A673 (cell line): Measurements from ENCODE around the gene HDAC4. TPM values are rescaled to one million over a fixed set of nuclear protein-coding genes. Genes with fewer than 3 reads are reported as not detected.

Experiments used
- BruUV-seq: library from RNA; stranded (reverse); fragments of 400-500 nt; replicated peaks from 2 replicates; lab custom pipeline; 2021; lab: Mats Ljungman, UMichigan
- CTCF ChIA-PET: fragments of 300-600 bp; sonication (Branson Sonifier 250); formaldehyde crosslinking; loops from one replicate; lab custom pipeline; 2022; ENCODE audit warnings: antibody characterized with exemption; lab: Charles Lee
- POLR2A ChIA-PET: fragments of 300-600 bp; sonication (Branson Sonifier 250); formaldehyde crosslinking; loops from one replicate; lab custom pipeline; 2022; ENCODE audit warnings: antibody characterized with exemption; ENCODE audit not compliant: low non-redundant PET; lab: Charles Lee
- DNase-seq: peaks from one replicate; pipeline ENCODE4 v3.0.0-alpha.2; 2015; ENCODE audit warnings: low spot score
- H3K27ac ChIP-seq: fragments of 200-600 bp; sonication (generic); 2 replicates; pipeline ENCODE4 v1.5.1; 2016; ENCODE audit warnings: mixed run types, low read depth, mild to moderate bottlenecking, mixed read lengths, antibody characterized with exemption, low read length; ENCODE audit not compliant: poor library complexity, severe bottlenecking
- H3K27me3 ChIP-seq: fragments of 200-600 bp; sonication (generic); replicated peaks from 2 replicates; pipeline ENCODE4 v1.6.1; 2017; ENCODE audit warnings: mixed run types, low read depth, mild to moderate bottlenecking, mixed read lengths, antibody characterized with exemption, low read length; ENCODE audit not compliant: insufficient read depth, poor library complexity
- H3K36me3 ChIP-seq: fragments of 200-600 bp; sonication (generic); 2 replicates; pipeline ENCODE4 v1.6.1; 2016; ENCODE audit warnings: mixed run types, mild to moderate bottlenecking, mixed read lengths, antibody characterized with exemption, low read length; ENCODE audit not compliant: insufficient read depth, poor library complexity, severe bottlenecking
- H3K4me1 ChIP-seq: fragments of 200-600 bp; sonication (generic); 2 replicates; pipeline ENCODE4 v1.6.1; 2017; ENCODE audit warnings: mixed run types, mild to moderate bottlenecking, mixed read lengths, antibody characterized with exemption, low read length; ENCODE audit not compliant: insufficient read depth, poor library complexity, severe bottlenecking
- H3K4me3 ChIP-seq: fragments of 200-600 bp; sonication (generic); 2 replicates; pipeline ENCODE4 v1.5.1; 2016; ENCODE audit warnings: low read depth, mixed run types, mild to moderate bottlenecking, mixed read lengths, low read length; ENCODE audit not compliant: poor library complexity, severe bottlenecking
- H3K9me3 ChIP-seq: fragments of 200-600 bp; sonication (generic); 2 replicates; pipeline ENCODE4 v1.6.1; 2016; ENCODE audit warnings: mixed run types, low read depth, mild to moderate bottlenecking, mixed read lengths, antibody characterized with exemption, low read length; ENCODE audit not compliant: poor library complexity, severe bottlenecking
- EZH2 ChIP-seq: fragments of 200-600 bp; sonication (generic); IDR thresholded peaks from 2 replicates; pipeline ENCODE4 v1.6.1; 2017; ENCODE audit warnings: borderline replicate concordance, low read depth, mild to moderate bottlenecking, mixed read lengths, antibody characterized with exemption, low read length; ENCODE audit not compliant: poor library complexity, severe bottlenecking
- intact Hi-C: fragments of 100-400 bp; cut with micrococcal nuclease; formaldehyde crosslinking; loops from one replicate; pipeline ENCODE4 v1.10.0; 2022; ENCODE audit not compliant: unreplicated experiment
- total RNA-seq: library from RNA; stranded (reverse); gene quantifications from 2 replicates; pipeline ENCODE4 v1.2.3, GENCODE V29; 2021
- TF ChIP-seq, protein P1 (sequence below): fragments of 300-800, 200-600 bp; sonication (generic); conservative IDR thresholded peaks from 2 replicates; pipeline ENCODE4 v1.5.1; 2017; ENCODE audit warnings: low read depth, mild to moderate bottlenecking, antibody characterized with exemption, low read length, moderate library complexity, mixed read lengths

The HDAC4 gene
- total RNA-seq, 1 experiment from 2014 or later, result 40.0 TPM

DNA sequence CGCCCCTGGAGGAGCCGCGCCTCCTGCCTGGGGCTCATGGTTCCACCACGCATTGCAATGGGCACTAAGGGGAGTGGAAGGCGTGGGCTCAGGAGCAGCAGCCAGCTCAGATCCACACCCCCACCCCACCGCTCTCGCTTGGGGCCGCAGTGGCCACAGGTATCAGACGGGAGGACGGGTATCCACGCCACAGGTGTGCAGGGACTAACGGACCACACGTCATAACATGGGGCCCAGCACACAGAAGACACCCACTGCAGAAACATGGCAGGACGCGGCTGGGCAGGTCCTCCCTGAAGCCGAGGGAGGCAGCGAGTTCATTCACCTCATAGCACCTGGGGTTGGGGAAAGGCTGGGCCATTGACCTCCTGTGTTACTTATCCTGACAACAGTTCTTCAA lies 13.0 kb downstream of the HDAC4 start:
- TF ChIP-seq, protein P1, sequence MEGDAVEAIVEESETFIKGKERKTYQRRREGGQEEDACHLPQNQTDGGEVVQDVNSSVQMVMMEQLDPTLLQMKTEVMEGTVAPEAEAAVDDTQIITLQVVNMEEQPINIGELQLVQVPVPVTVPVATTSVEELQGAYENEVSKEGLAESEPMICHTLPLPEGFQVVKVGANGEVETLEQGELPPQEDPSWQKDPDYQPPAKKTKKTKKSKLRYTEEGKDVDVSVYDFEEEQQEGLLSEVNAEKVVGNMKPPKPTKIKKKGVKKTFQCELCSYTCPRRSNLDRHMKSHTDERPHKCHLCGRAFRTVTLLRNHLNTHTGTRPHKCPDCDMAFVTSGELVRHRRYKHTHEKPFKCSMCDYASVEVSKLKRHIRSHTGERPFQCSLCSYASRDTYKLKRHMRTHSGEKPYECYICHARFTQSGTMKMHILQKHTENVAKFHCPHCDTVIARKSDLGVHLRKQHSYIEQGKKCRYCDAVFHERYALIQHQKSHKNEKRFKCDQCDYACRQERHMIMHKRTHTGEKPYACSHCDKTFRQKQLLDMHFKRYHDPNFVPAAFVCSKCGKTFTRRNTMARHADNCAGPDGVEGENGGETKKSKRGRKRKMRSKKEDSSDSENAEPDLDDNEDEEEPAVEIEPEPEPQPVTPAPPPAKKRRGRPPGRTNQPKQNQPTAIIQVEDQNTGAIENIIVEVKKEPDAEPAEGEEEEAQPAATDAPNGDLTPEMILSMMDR, result no peak
- TF ChIP-seq EZH2, result no peak
- Histone ChIP-seq H3K36me3 (no peaks in the 10 kb centered on the region), H3K27ac (no peak overlapping the region), H3K9me3 (no peaks in the 10 kb centered on the region), H3K27me3 (no peaks in the 10 kb centered on the region), H3K4me1 (no peaks in the 10 kb centered on the region), H3K4me3 (no peak overlapping the region)
- BruUV-seq, result no TSS peak
- ChIA-PET POLR2A (no interaction called here), CTCF (no interaction called here)
- DNase-seq, result no peak
- intact Hi-C loops, result no loop called here

DNA sequence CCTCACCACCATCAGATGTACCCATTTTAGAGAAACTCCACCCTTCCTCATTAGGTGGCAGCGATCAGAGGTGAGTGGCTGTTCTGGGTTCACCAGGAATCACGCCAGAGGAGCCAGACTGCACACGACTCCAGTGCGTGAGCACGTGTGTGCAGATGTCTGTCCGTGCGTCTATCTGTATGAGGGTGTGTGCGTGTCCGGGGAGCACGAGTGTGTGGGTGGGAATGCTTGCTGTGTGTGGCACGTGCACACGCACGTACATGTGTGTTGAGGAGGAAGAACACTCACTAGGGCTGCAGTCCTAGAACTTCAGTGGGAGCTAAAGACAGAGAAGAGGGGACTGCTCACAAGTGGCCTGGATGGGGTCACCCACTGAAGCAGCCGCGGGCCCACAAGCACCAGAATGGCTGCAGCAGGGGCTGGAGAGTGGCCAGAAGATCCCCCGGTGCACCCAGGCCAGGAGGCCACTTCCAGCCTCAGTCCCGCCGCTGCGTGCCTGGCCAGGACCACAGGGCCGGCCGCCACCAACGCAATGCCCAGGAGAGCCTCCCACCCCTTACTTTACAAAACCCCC lies 13.9 kb downstream of the HDAC4 start:
- no peak for DNase-seq
- peaks cover 6% of the 10 kb centered on the region for H3K4me1 ChIP-seq
- TF ChIP-seq EZH2, result no peak
- TF ChIP-seq, protein P1, result no peak
- BruUV-seq, result no TSS peak
- ChIA-PET POLR2A (no interaction called here), CTCF (no interaction called here)
- no peaks in the 10 kb centered on the region for H3K36me3 ChIP-seq
- H3K9me3 ChIP-seq, result no peaks in the 10 kb centered on the region
- H3K4me3 ChIP-seq, result no peak overlapping the region
- no peak overlapping the region for H3K27ac ChIP-seq
- intact Hi-C loops, result no loop called here
- H3K27me3 ChIP-seq, result no peaks in the 10 kb centered on the region

DNA sequence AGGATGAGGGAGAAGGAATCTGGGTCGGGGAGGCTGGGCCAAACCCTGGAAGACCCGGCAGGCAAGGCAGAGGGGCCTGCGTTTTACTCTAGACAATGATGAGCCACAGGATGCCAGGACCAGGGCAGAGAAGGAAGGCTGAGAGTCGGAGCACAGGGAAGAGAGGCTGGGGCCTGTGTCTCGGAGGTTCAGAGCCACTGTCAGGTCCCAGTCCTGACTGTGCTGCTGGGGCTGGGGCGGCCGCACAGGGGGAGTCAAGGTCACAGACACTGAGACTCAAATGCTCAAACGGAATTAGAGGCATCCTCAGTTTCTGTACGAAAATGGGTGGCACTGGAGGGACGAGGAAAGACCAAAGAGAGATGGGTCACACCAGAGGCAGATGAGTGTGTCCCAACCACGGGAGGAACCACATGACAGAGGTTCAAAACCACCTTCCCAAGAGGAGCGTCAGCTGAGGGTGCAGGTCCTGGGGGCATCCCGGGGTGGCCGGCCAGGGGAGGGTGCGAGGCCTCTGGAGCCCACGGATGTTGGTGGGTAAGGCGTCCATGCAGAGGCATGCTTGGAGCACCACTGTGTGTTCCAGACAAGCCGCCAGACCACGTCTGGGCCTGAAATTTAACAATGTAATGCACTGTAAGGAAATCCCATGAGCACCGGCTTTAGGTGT lies 14.7 kb downstream of the HDAC4 start:
- intact Hi-C loops, result no loop called here
- no peaks in the 10 kb centered on the region for H3K9me3 ChIP-seq
- POLR2A ChIA-PET, result no interaction called here
- BruUV-seq, result no TSS peak
- no peaks in the 10 kb centered on the region for H3K27me3 ChIP-seq
- DNase-seq, result no peak
- H3K27ac ChIP-seq, result no peak overlapping the region
- no peak overlapping the region for H3K4me3 ChIP-seq
- no peaks in the 10 kb centered on the region for H3K36me3 ChIP-seq
- peaks cover 10% of the 10 kb centered on the region for H3K4me1 ChIP-seq
- CTCF ChIA-PET, result interaction anchor here (0.6 kb wide), 1 partner anchor 496 kb away, joined by 3 read pairs; no protein-coding TSS in a partner anchor
- TF ChIP-seq EZH2, result no peak
- TF ChIP-seq, protein P1, result no peak
